A549 (cell line): ENCODE measurements around the gene FBXW2. TPM values are rescaled to one million over a fixed set of nuclear protein-coding genes. Genes with fewer than 3 reads are reported as not detected.

Experiments
- ATAC-seq, 2 experiments: fragments of 200-7000 bp in 1 of 2; fragments of >200 bp in 1 of 2; cut with Nextera tagmentation in 1 of 2; cut with Tn5 transposase in 1 of 2; 3 replicates each; pipeline versions ENCODE4 v1.8.0 to v1.9.1; 2018 to 2020; ENCODE audit warnings: mild to moderate bottlenecking in 1 of 2, moderate library complexity in 1 of 2
- CTCF ChIA-PET: fragments of 300-600 bp; sonication (Branson Sonifier 250); formaldehyde crosslinking; extraction: SDS; loops from one replicate; lab custom pipeline; 2021; ENCODE audit warnings: antibody characterized with exemption, inconsistent platforms; lab: Yijun Ruan, JAX
- POLR2A ChIA-PET: fragments of 350-600 bp; formaldehyde crosslinking; extraction: SDS; loops from one replicate; lab custom pipeline; 2021; ENCODE audit warnings: antibody characterized with exemption, inconsistent platforms; lab: Yijun Ruan, JAX
- DNase-seq, 2 experiments: peaks; one replicate each; pipeline versions ENCODE4 v3.0.0 to v3.0.0-alpha.2; 2011 to 2016; ENCODE audit warnings: low read depth in 1 of 2, low spot score in 1 of 2
- FAIRE-seq: peaks from 2 replicates; lab custom pipeline; 2011; peaks lifted over from hg19 to GRCh38; lab: Jason Lieb, UNC
- H3K27ac ChIP-seq, 2 experiments: fragments of >200 bp; sonication (Bioruptor Twin); formaldehyde crosslinking; 3 replicates each; pipeline ENCODE4 v1.5.1; 2016 to 2017
- H3K4me1 ChIP-seq: fragments of >200 bp; sonication (Bioruptor Twin); formaldehyde crosslinking; 3 replicates; pipeline ENCODE4 v1.6.1; 2016
- H3K4me2 ChIP-seq: fragments of >200 bp; sonication (Bioruptor Twin); formaldehyde crosslinking; 3 replicates; pipeline ENCODE4 v1.6.1; 2016
- H3K4me3 ChIP-seq: fragments of >200 bp; sonication (Bioruptor Twin); formaldehyde crosslinking; 3 replicates; pipeline ENCODE4 v1.5.1; 2016
- H3K9me3 ChIP-seq: fragments of >200 bp; sonication (Bioruptor Twin); formaldehyde crosslinking; 3 replicates; pipeline ENCODE4 v1.6.1; 2016
- BHLHE40 ChIP-seq: IDR thresholded peaks from 2 replicates; pipeline ENCODE4 v1.6.1; 2012; ENCODE audit warnings: low read depth, low read length, inconsistent platforms
- CHD2 ChIP-seq: fragments of 150-350 bp; IDR thresholded peaks from 2 replicates; pipeline ENCODE4 v1.6.1; 2014; ENCODE audit warnings: low read length; ENCODE audit not compliant: partially characterized antibody
- CHD4 ChIP-seq: fragments of 200-600 bp; sonication (generic); IDR thresholded peaks from 2 replicates; pipeline ENCODE4 v1.6.1; 2016; ENCODE audit warnings: antibody characterized with exemption, mild to moderate bottlenecking, borderline replicate concordance
- EHF ChIP-seq: fragments of 250-450 bp; sonication (Bioruptor Pico); IDR thresholded peaks from 2 replicates; pipeline ENCODE4 v1.5.0; 2020; ENCODE audit warnings: mild to moderate bottlenecking
- ESRRA ChIP-seq: fragments of 150-350 bp; IDR thresholded peaks from 2 replicates; pipeline ENCODE4 v1.6.1; 2014; ENCODE audit warnings: mild to moderate bottlenecking, low read length, borderline replicate concordance
- HOXA7 ChIP-seq: fragments of 250-450 bp; sonication (Bioruptor Pico); IDR thresholded peaks from 2 replicates; pipeline ENCODE4 v1.5.0; 2020; ENCODE audit warnings: mild to moderate bottlenecking, moderate library complexity
- HOXB13 ChIP-seq: fragments of 250-450 bp; sonication (Bioruptor Pico); IDR thresholded peaks from 2 replicates; pipeline ENCODE4 v1.5.0; 2020; ENCODE audit warnings: low read depth, mild to moderate bottlenecking, moderate library complexity
- HOXB5 ChIP-seq: fragments of 250-450 bp; sonication (Bioruptor Pico); IDR thresholded peaks from 2 replicates; pipeline ENCODE4 v1.5.0; 2020; ENCODE audit warnings: mild to moderate bottlenecking, moderate library complexity
- KDM1A ChIP-seq: fragments of 200-600 bp; sonication (generic); IDR thresholded peaks from 2 replicates; pipeline ENCODE4 v1.6.1; 2016; ENCODE audit warnings: low read depth, mild to moderate bottlenecking
- MAFK ChIP-seq: fragments of 450-650 bp; IDR thresholded peaks from 2 replicates; pipeline ENCODE4 v1.6.1; 2014; ENCODE audit not compliant: partially characterized antibody
- NPAS2 ChIP-seq: fragments of 250-450 bp; sonication (Bioruptor Pico); IDR thresholded peaks from 2 replicates; pipeline ENCODE4 v1.8.0; 2022; ENCODE audit warnings: mild to moderate bottlenecking, moderate library complexity, borderline replicate concordance
- NR3C1 ChIP-seq: fragments of >200 bp; sonication (Bioruptor Twin); formaldehyde crosslinking; IDR thresholded peaks from 3 replicates; pipeline ENCODE4 v1.6.1; 2017
- RARB ChIP-seq: fragments of 250-450 bp; sonication (Bioruptor Pico); IDR thresholded peaks from 2 replicates; pipeline ENCODE4 v1.8.0; 2021; ENCODE audit warnings: mild to moderate bottlenecking, moderate library complexity
- TP53 ChIP-seq: fragments of 250-450 bp; sonication (Bioruptor Pico); IDR thresholded peaks from 2 replicates; pipeline ENCODE4 v1.5.0; 2021; ENCODE audit warnings: mild to moderate bottlenecking, moderate library complexity
- ZC3H11A ChIP-seq: fragments of 450-650 bp; IDR thresholded peaks from 2 replicates; pipeline ENCODE4 v1.6.1; 2014; ENCODE audit warnings: antibody characterized with exemption, mild to moderate bottlenecking
- ZFP36 ChIP-seq: fragments of 450-650 bp; IDR thresholded peaks from 2 replicates; pipeline ENCODE4 v1.6.1; 2014; ENCODE audit warnings: borderline replicate concordance; ENCODE audit not compliant: partially characterized antibody
- WGBS: methylation state at CpG from one replicate; pipeline ENCODE4 v1.1.6; 2017; ENCODE audit errors: missing lambda C conversion rate; 5-methylcytosine and 5-hydroxymethylcytosine counted together
- polyA plus RNA-seq, 4 experiments: library from polyadenylated mRNA; depleted of rRNA in 3 of 4; stranded (reverse); fragments of >200 nt; fragmentation: RNase III in 1 of 4; extraction: RNeasy Plus Mini Kit Qiagen cat#74134 plus additional on column Dnase treatment in 1 of 4; gene quantifications; 2 replicates in 3 of 4; 3 replicates in 1 of 4; pipeline ENCODE4 v1.2.3, GENCODE V29; 2011 to 2017
- TF ChIP-seq, protein P1 (sequence below): fragments of >200 bp; sonication (Bioruptor Twin); formaldehyde crosslinking; IDR thresholded peaks from 2 replicates; pipeline ENCODE4 v1.6.1; 2016
- TF ChIP-seq, protein P2 (sequence below): fragments of 150-350 bp; IDR thresholded peaks from 2 replicates; pipeline ENCODE4 v1.6.1; 2014; ENCODE audit warnings: low read depth, mild to moderate bottlenecking, low read length
- TF ChIP-seq, protein P3 (sequence below): fragments of 200-600 bp; sonication (generic); IDR thresholded peaks from 2 replicates; pipeline ENCODE4 v1.6.1; 2016; ENCODE audit warnings: antibody characterized with exemption, mild to moderate bottlenecking, moderate library complexity
- TF ChIP-seq, protein P4 (sequence below): IDR thresholded peaks from 2 replicates; pipeline ENCODE4 v1.6.1; 2012

The FBXW2 gene
- polyA plus RNA-seq, 2 of the 4 experiments (the other 2 are of a cell fraction), result 28.8 to 60.0 TPM

DNA sequence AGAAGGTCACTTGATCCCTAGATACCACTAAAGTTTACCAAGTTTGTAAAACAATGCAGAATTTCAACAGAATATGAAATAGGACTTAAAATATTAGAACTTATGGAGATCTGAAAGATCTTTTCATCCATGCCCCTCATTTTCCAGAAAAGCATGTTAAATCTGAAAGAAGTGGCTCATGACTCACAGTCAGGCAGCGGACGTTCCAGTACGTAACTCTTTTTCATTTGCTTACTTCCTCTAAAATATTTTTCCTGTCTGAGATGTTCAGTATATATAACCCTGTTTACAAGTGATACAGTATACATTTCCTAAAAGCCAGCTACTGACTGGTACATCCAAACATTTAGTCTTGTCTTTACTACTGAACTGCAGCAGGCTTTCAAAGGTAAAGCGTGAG is 22.3 kb downstream of the FBXW2 start:
- POLR2A ChIA-PET, result no interaction called here

DNA sequence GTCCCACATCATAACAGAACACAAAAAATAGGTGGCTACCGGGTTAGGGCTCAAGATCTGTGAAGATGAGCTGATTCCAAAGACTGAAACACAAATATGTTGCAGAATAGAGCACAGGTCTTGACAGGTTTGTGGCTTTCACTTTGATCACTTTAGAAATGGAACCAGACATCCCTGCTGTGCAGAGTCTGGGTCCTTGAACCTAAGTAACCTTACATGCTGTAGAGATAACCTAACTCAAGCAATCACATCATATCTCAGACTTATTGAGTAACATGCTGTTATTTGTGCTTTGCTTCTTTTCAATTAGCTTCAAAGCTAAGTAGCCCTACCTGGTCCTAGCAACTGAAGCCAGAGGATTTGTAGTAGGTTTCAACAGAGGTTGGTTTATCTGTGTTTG is 24.3 kb downstream of the FBXW2 start:
- no peak overlapping the region for H3K27ac ChIP-seq
- no peak overlapping the region for H3K4me2 ChIP-seq
- ATAC-seq, result no peak
- no peaks in the 10 kb centered on the region for H3K9me3 ChIP-seq
- FAIRE-seq, result no peak
- CTCF ChIA-PET, result interaction anchor here (0.6 to 12.8 kb wide), 3 partner anchors 11 to 41 kb away, joined by 3 to 96 read pairs (median 3); no protein-coding TSS in a partner anchor
- 88% methylated on average over 1 of the region's 1 CpG for WGBS
- POLR2A ChIA-PET, result interaction anchor here (1.1 kb wide), 1 partner anchor 16 kb away, joined by 3 read pairs; no protein-coding TSS in a partner anchor
- H3K4me3 ChIP-seq, result no peak overlapping the region
- DNase-seq, result no peak
- H3K4me1 ChIP-seq, result peaks cover 20% of the 10 kb centered on the region
- no peak for TF ChIP-seq NR3C1
- TF ChIP-seq NPAS2 (CRISPR knock-in tag), result no peak
- TF ChIP-seq KDM1A, result no peak
- TF ChIP-seq HOXA7 (CRISPR knock-in tag), result no peak
- TF ChIP-seq HOXB13, result no peak
- TF ChIP-seq, protein P1, sequence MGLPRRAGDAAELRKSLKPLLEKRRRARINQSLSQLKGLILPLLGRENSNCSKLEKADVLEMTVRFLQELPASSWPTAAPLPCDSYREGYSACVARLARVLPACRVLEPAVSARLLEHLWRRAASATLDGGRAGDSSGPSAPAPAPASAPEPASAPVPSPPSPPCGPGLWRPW, result no peak
- no peak for TF ChIP-seq ZC3H11A
- TF ChIP-seq, protein P2, sequence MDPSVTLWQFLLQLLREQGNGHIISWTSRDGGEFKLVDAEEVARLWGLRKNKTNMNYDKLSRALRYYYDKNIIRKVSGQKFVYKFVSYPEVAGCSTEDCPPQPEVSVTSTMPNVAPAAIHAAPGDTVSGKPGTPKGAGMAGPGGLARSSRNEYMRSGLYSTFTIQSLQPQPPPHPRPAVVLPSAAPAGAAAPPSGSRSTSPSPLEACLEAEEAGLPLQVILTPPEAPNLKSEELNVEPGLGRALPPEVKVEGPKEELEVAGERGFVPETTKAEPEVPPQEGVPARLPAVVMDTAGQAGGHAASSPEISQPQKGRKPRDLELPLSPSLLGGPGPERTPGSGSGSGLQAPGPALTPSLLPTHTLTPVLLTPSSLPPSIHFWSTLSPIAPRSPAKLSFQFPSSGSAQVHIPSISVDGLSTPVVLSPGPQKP, result no peak
- TF ChIP-seq, protein P3, sequence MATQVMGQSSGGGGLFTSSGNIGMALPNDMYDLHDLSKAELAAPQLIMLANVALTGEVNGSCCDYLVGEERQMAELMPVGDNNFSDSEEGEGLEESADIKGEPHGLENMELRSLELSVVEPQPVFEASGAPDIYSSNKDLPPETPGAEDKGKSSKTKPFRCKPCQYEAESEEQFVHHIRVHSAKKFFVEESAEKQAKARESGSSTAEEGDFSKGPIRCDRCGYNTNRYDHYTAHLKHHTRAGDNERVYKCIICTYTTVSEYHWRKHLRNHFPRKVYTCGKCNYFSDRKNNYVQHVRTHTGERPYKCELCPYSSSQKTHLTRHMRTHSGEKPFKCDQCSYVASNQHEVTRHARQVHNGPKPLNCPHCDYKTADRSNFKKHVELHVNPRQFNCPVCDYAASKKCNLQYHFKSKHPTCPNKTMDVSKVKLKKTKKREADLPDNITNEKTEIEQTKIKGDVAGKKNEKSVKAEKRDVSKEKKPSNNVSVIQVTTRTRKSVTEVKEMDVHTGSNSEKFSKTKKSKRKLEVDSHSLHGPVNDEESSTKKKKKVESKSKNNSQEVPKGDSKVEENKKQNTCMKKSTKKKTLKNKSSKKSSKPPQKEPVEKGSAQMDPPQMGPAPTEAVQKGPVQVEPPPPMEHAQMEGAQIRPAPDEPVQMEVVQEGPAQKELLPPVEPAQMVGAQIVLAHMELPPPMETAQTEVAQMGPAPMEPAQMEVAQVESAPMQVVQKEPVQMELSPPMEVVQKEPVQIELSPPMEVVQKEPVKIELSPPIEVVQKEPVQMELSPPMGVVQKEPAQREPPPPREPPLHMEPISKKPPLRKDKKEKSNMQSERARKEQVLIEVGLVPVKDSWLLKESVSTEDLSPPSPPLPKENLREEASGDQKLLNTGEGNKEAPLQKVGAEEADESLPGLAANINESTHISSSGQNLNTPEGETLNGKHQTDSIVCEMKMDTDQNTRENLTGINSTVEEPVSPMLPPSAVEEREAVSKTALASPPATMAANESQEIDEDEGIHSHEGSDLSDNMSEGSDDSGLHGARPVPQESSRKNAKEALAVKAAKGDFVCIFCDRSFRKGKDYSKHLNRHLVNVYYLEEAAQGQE, result no peak
- TF ChIP-seq, protein P4, sequence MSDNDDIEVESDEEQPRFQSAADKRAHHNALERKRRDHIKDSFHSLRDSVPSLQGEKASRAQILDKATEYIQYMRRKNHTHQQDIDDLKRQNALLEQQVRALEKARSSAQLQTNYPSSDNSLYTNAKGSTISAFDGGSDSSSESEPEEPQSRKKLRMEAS, result no peak
- no peak for TF ChIP-seq TP53 (CRISPR knock-in tag)
- TF ChIP-seq ZFP36, result no peak
- no peak for TF ChIP-seq EHF
- no peak for TF ChIP-seq RARB
- TF ChIP-seq ESRRA, result no peak
- TF ChIP-seq BHLHE40, result no peak
- TF ChIP-seq HOXB5 (CRISPR knock-in tag), result no peak
- no peak for TF ChIP-seq MAFK

More for the DNA sequence above, 22.3 kb downstream of the FBXW2 start:
- no peak overlapping the region for H3K4me3 ChIP-seq
- TF ChIP-seq CHD4 (no peak), CHD2 (no peak)
- TF ChIP-seq, all 56 proteins: peak for 0
- DNase-seq (no peak), ATAC-seq (no peak), FAIRE-seq (no peak)
- Histone ChIP-seq H3K4me1 (peaks cover 20% of the 10 kb centered on the region), H3K27ac (no peak overlapping the region), H3K4me2 (no peak overlapping the region), H3K9me3 (no peaks in the 10 kb centered on the region)
- CTCF ChIA-PET, result interaction anchor here (0.7 to 12.8 kb wide), 2 partner anchors 17 to 26 kb away, joined by 3 to 96 read pairs; no protein-coding TSS in a partner anchor
- 97% methylated on average over 4 of the region's 4 CpGs for WGBS
